ENCODE measurements around the gene GALNT12. TPM values are rescaled to one million over a fixed set of nuclear protein-coding genes. Genes with fewer than 3 reads are reported as not detected.

The GALNT12 gene
- total RNA-seq, 1 experiment from 2014 or later = 52.9 TPM

- TF ChIP-seq EZH2 (IDR thresholded peaks at IDR 0.05; ENCODE audit: low read depth) (no peak), CTCF (conservative IDR thresholded peaks at IDR 0.05) (no peak)
- BruUV-seq (replicated peaks) = no TSS peak
- Histone ChIP-seq H2AFZ (no peak overlapping the region), H3K9me3 (ENCODE audit: insufficient read depth, low read depth) (no peaks in the 10 kb centered on the region), H3K4me3 (no peak overlapping the region), H3F3A (ENCODE audit: insufficient read depth, low read depth) (no peaks in the 10 kb centered on the region), H3K79me2 (ENCODE audit: low read depth) (no peaks in the 10 kb centered on the region), H3K27me3 (ENCODE audit: insufficient read depth, low read depth) (peaks cover 44% of the 10 kb centered on the region), H3K27ac (no peak overlapping the region), H3K4me1 (replicated peaks; ENCODE audit: insufficient read depth) (no peaks in the 10 kb centered on the region), H3K36me3 (ENCODE audit: low read depth) (no peaks in the 10 kb centered on the region), H4K20me1 (ENCODE audit: insufficient read depth) (no peaks in the 10 kb centered on the region), H3K9me2 (ENCODE audit: insufficient read depth) (no peaks in the 10 kb centered on the region), H3K4me2 (no peak overlapping the region)
- ChIA-PET CTCF (no interaction called here), POLR2A (ENCODE audit: unreplicated experiment) (no interaction called here)
- DNase-seq = no peak
- intact Hi-C loops (cut with micrococcal nuclease; ENCODE audit: unreplicated experiment) = no loop called here
Observed at GRCh38 chr9:98887918-98888510, 80.5 kb downstream of the GALNT12 start.

- TF ChIP-seq EZH2 (IDR thresholded peaks at IDR 0.05; ENCODE audit: low read depth) = no peak
- TF ChIP-seq CTCF (conservative IDR thresholded peaks at IDR 0.05) = no peak
- POLR2A ChIA-PET (ENCODE audit: unreplicated experiment) = no interaction called here
- Histone ChIP-seq H3K9me2 (ENCODE audit: insufficient read depth) (no peaks in the 10 kb centered on the region), H4K20me1 (ENCODE audit: insufficient read depth) (no peaks in the 10 kb centered on the region), H3K4me2 (no peak overlapping the region), H3K4me3 (no peak overlapping the region), H3K79me2 (ENCODE audit: low read depth) (no peaks in the 10 kb centered on the region), H3K27me3 (ENCODE audit: insufficient read depth, low read depth) (peaks cover 35% of the 10 kb centered on the region), H3K4me1 (replicated peaks; ENCODE audit: insufficient read depth) (no peaks in the 10 kb centered on the region), H3F3A (ENCODE audit: insufficient read depth, low read depth) (no peaks in the 10 kb centered on the region), H3K36me3 (ENCODE audit: low read depth) (no peaks in the 10 kb centered on the region), H3K9me3 (ENCODE audit: insufficient read depth, low read depth) (no peaks in the 10 kb centered on the region), H3K27ac (no peak overlapping the region), H2AFZ (no peak overlapping the region)
- BruUV-seq (replicated peaks) = no TSS peak
- intact Hi-C loops (cut with micrococcal nuclease; ENCODE audit: unreplicated experiment) = no loop called here
- CTCF ChIA-PET = no interaction called here
- DNase-seq = no peak
Observed at GRCh38 chr9:98888801-98889421, 81.4 kb downstream of the GALNT12 start.

- Histone ChIP-seq H3K9me2 (ENCODE audit: insufficient read depth) (no peaks in the 10 kb centered on the region), H4K20me1 (ENCODE audit: insufficient read depth) (no peaks in the 10 kb centered on the region), H2AFZ (no peak overlapping the region), H3K36me3 (ENCODE audit: low read depth) (no peaks in the 10 kb centered on the region), H3K27ac (no peak overlapping the region), H3K4me3 (no peak overlapping the region), H3K27me3 (ENCODE audit: insufficient read depth, low read depth) (peaks cover 47% of the 10 kb centered on the region), H3K4me2 (no peak overlapping the region), H3K4me1 (replicated peaks; ENCODE audit: insufficient read depth) (no peaks in the 10 kb centered on the region), H3K9me3 (ENCODE audit: insufficient read depth, low read depth) (no peaks in the 10 kb centered on the region), H3K79me2 (ENCODE audit: low read depth) (no peaks in the 10 kb centered on the region), H3F3A (ENCODE audit: insufficient read depth, low read depth) (no peaks in the 10 kb centered on the region)
- intact Hi-C loops (cut with micrococcal nuclease; ENCODE audit: unreplicated experiment) = no loop called here
- DNase-seq = no peak
- no peak for TF ChIP-seq EZH2 (IDR thresholded peaks at IDR 0.05; ENCODE audit: low read depth)
- TF ChIP-seq CTCF (conservative IDR thresholded peaks at IDR 0.05) = no peak
- ChIA-PET CTCF (no interaction called here), POLR2A (ENCODE audit: unreplicated experiment) (no interaction called here)
- BruUV-seq (replicated peaks) = no TSS peak
Observed at GRCh38 chr9:98890256-98890655, 82.8 kb downstream of the GALNT12 start.

All from PC-9 (cell line).